HepG2 (cell line): ENCODE measurements around the gene ST6GALNAC2. TPM values are rescaled to one million over a fixed set of nuclear protein-coding genes. Genes with fewer than 3 reads are reported as not detected.

Experiments
- BCL6 ChIP-seq: IDR thresholded peaks from 2 replicates; pipeline ENCODE4 v1.6.1; 2016; ENCODE audit warnings: missing genetic modification reagents, missing compliant biosample characterization
- GATAD2A ChIP-seq: IDR thresholded peaks from 2 replicates; pipeline ENCODE4 v1.6.1; 2016
- MIXL1 ChIP-seq: IDR thresholded peaks from 2 replicates; pipeline ENCODE4 v1.6.1; 2016
- MYPOP ChIP-seq: sonication (generic); formaldehyde crosslinking; IDR thresholded peaks from 2 replicates; pipeline ENCODE4 v1.8.1; 2023; ENCODE audit warnings: mild to moderate bottlenecking, moderate library complexity, missing genetic modification reagents
- NCOA1 ChIP-seq: sonication (generic); formaldehyde crosslinking; IDR thresholded peaks from 2 replicates; pipeline ENCODE4 v1.9.0; 2021; ENCODE audit warnings: missing genetic modification reagents
- PAF1 ChIP-seq: IDR thresholded peaks from 2 replicates; pipeline ENCODE4 v1.6.1; 2016; ENCODE audit warnings: missing genetic modification reagents, missing compliant biosample characterization
- PITX1 ChIP-seq: sonication (generic); formaldehyde crosslinking; IDR thresholded peaks from 2 replicates; pipeline ENCODE4 v1.5.1; 2020; ENCODE audit warnings: mild to moderate bottlenecking, missing genetic modification reagents
- POGK ChIP-seq: sonication (generic); formaldehyde crosslinking; conservative IDR thresholded peaks from 2 replicates; pipeline ENCODE4 v1.8.0; 2022; ENCODE audit warnings: mild to moderate bottlenecking, moderate library complexity, missing genetic modification reagents
- RCOR2 ChIP-seq: IDR thresholded peaks from 2 replicates; pipeline ENCODE4 v1.6.1; 2016; ENCODE audit warnings: missing biosample characterization, missing genetic modification reagents
- SIX1 ChIP-seq: sonication (generic); formaldehyde crosslinking; IDR thresholded peaks from 2 replicates; pipeline ENCODE4 v1.4.0; 2020; ENCODE audit warnings: missing genetic modification reagents, borderline replicate concordance
- SPEN ChIP-seq: sonication (generic); formaldehyde crosslinking; IDR thresholded peaks from 2 replicates; pipeline ENCODE4 v1.5.1; 2020; ENCODE audit warnings: low read depth, mild to moderate bottlenecking, missing genetic modification reagents
- THRA ChIP-seq: sonication (generic); formaldehyde crosslinking; IDR thresholded peaks from 2 replicates; pipeline ENCODE4 v1.4.0; 2020; ENCODE audit warnings: missing genetic modification reagents, borderline replicate concordance
- TP53 ChIP-seq: sonication (generic); formaldehyde crosslinking; conservative IDR thresholded peaks from 2 replicates; pipeline ENCODE4 v1.4.0; 2020; ENCODE audit warnings: missing genetic modification reagents
- ZNF441 ChIP-seq: sonication (generic); formaldehyde crosslinking; IDR thresholded peaks from 2 replicates; pipeline ENCODE4 v1.7.0; 2021; ENCODE audit warnings: missing genetic modification reagents, borderline replicate concordance
- ZNF558 ChIP-seq: sonication (generic); formaldehyde crosslinking; IDR thresholded peaks from 2 replicates; pipeline ENCODE4 v1.9.0; 2022; ENCODE audit warnings: mild to moderate bottlenecking, missing genetic modification reagents, borderline replicate concordance
- ZNF577 ChIP-seq: sonication (generic); formaldehyde crosslinking; IDR thresholded peaks from 2 replicates; pipeline ENCODE4 v1.4.0; 2020; ENCODE audit warnings: mild to moderate bottlenecking, low read depth, missing genetic modification reagents, borderline replicate concordance
- ZNF646 ChIP-seq: sonication (generic); formaldehyde crosslinking; IDR thresholded peaks from 2 replicates; pipeline ENCODE4 v1.9.0; 2021; ENCODE audit warnings: mild to moderate bottlenecking, missing genetic modification reagents
- polyA plus RNA-seq, 8 experiments: library from polyadenylated mRNA; depleted of rRNA in 3 of 8; stranded (reverse) in 7 of 8; unstranded in 1 of 8; fragments of >200 nt; fragmentation: Illumina TruSeq in 4 of 8; extraction: Trizol in 4 of 8; gene quantifications; 2 replicates each; pipeline versions ENCODE4 v1.2.1 to v1.2.3, GENCODE V29; 2011 to 2016; ENCODE audit warnings: low read depth in 4 of 8, missing spikeins in 1 of 8, mixed read lengths in 1 of 8; ENCODE audit not compliant: insufficient read depth in 1 of 8
- total RNA-seq, 5 experiments: library from RNA; depleted of rRNA; stranded (reverse); fragments of >200 nt; fragmentation: Illumina TruSeq; extraction: Trizol; gene quantifications; 2 replicates each; pipeline ENCODE4 v1.2.3, GENCODE V29; 2016; ENCODE audit warnings: low read depth in 1 of 5
- TF ChIP-seq, protein P1 (sequence below): sonication (generic); formaldehyde crosslinking; IDR thresholded peaks from 2 replicates; pipeline ENCODE4 v1.5.0; 2020; ENCODE audit warnings: mild to moderate bottlenecking, low read depth, missing genetic modification reagents, borderline replicate concordance

ST6GALNAC2 gene
- total and polyA plus RNA-seq, 2 of the 13 experiments (the other 11 are each of a cell fraction or from before 2014, with no cell fraction given), result 0.12 to 0.49 TPM

DNA sequence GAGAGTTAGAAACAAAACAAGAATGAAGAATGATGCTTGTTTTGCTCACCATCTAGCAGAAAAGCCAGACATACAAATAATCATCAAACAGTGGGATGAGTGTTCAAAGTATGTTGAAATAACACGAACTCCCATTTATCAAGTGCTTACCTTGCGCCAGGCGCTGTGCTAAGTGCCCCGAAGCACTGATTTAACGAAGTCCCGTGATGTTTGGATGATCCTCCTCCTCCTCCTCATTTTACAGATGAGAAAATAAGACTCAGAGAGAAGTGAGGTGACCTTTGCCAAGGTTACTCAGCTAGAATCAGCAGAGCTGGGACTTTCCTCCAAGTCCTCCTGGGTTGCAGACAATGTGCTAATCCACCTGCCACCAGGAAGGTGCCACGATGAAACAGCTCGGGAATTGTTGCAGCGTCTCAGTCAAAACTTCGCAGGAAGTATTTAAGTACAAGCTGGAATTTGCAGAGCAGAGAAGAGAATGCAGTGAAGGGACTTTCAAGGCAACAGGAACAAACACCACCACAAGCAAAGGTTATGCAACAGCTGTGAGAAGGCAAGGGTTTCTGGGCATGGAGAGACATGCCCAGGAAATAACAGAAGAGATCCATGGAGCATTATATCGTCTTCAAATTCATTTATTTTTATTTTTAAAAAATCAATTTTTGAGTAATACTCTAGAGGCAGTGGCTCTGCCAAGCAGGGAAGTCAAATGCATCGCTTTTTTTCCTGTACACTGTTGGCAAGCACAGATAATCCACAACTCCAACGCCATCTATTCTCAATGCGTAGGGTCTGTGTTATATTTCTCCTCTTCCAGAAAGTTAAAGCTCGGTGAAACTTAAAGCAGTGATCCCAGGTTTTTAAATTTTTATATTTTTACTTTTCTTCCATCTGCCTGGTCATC, 34.7 kb downstream of the ST6GALNAC2 start (continued):
- TF ChIP-seq POGK (CRISPR knock-in tag) (0 out of 2 replicates have a peak, but pooled peaks have one; percentile 39), SPEN (CRISPR knock-in tag) (peak; percentile 61; the same call in 1 of the 2 replicates), SIX1 (CRISPR knock-in tag) (peak; percentile 74), ZNF577 (CRISPR knock-in tag) (no peak), TP53 (CRISPR knock-in tag) (peak; percentile 99), RCOR2 (CRISPR knock-in tag) (peak; percentile 88), MYPOP (CRISPR knock-in tag) (peak; percentile 94), THRA (CRISPR knock-in tag) (peak; percentile 92; the same call in 1 of the 2 replicates), ZNF646 (CRISPR knock-in tag) (peak; percentile 50; the same call in 1 of the 2 replicates), PITX1 (CRISPR knock-in tag) (peak; percentile 88), PAF1 (CRISPR knock-in tag) (no peak), BCL6 (CRISPR knock-in tag) (peak; percentile 91), MIXL1 (CRISPR knock-in tag) (peak; percentile 77), ZNF441 (CRISPR knock-in tag) (peak; percentile 82), ZNF558 (CRISPR knock-in tag) (peak; percentile 48; the same call in 1 of the 2 replicates), NCOA1 (CRISPR knock-in tag) (no peak), GATAD2A (CRISPR knock-in tag) (peak; percentile 98)
- TF ChIP-seq, protein P1, sequence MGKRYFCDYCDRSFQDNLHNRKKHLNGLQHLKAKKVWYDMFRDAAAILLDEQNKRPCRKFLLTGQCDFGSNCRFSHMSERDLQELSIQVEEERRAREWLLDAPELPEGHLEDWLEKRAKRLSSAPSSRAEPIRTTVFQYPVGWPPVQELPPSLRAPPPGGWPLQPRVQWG (CRISPR knock-in tag), result no peak
